ENCODE data around the gene HPCAL1.

DNA sequence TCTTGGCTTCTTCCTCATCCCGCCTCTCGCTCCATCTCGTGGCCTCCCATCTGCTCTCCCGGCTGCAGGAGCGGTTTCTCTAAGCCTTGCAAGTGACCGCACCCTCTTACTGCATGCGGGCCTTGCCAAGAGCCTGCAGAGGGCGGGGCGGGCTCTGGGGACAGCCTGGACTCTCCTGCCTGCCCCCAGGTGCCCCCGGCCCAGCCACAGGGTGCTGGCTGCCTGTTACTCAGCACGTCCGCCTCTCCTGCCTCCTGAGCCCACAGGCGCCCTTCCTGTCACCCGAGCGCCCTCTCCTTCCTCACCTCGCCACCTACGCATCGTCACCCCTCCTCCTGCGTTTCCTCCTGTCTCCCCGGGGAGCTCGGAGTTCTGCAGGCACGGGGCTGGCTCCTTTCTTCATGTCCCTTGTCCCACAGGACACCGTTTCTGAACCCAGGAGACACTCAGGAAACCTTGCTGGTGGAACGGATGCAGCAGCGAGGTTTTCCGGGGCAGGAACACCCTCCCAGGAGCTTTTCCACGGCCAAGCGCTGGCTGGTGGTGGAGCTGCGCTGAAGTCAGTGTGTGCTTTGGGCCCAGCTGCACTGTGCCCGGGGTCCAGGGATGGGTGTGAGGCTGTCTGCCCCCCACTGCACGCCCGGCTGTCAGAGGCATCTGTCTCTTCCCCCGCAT is 28.5 kb downstream of the HPCAL1 start:
- TF ChIP-seq, protein P1, sequence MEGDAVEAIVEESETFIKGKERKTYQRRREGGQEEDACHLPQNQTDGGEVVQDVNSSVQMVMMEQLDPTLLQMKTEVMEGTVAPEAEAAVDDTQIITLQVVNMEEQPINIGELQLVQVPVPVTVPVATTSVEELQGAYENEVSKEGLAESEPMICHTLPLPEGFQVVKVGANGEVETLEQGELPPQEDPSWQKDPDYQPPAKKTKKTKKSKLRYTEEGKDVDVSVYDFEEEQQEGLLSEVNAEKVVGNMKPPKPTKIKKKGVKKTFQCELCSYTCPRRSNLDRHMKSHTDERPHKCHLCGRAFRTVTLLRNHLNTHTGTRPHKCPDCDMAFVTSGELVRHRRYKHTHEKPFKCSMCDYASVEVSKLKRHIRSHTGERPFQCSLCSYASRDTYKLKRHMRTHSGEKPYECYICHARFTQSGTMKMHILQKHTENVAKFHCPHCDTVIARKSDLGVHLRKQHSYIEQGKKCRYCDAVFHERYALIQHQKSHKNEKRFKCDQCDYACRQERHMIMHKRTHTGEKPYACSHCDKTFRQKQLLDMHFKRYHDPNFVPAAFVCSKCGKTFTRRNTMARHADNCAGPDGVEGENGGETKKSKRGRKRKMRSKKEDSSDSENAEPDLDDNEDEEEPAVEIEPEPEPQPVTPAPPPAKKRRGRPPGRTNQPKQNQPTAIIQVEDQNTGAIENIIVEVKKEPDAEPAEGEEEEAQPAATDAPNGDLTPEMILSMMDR (IDR thresholded peaks at IDR 0.05) = peak in 1 of 12 donors; percentile 15
- TF ChIP-seq POLR2A (IDR thresholded peaks at IDR 0.05) = no peak
